Upper lobe of left lung (tissue), 4 donors: ENCODE results near the gene ZNF438.

Source experiments
- CTCF ChIP-seq, 6 experiments: fragments of 450-650 bp in 4 of 6; fragments of 200-600 bp in 2 of 6; sonication (generic) in 2 of 6; IDR thresholded peaks; one replicate each; pipeline ENCODE4 v1.5.1; 2016 to 2019; ENCODE audit warnings: antibody characterized with exemption in 6 of 6
- EP300 ChIP-seq, 4 donors: sonication (generic); formaldehyde crosslinking; IDR thresholded peaks; one replicate each; pipeline ENCODE4 v1.5.1; 2017; ENCODE audit warnings: antibody characterized with exemption in 4 of 4, control low read depth in 2 of 4
- POLR2A ChIP-seq, 4 donors: fragments of 450-650 bp; IDR thresholded peaks; one replicate each; pipeline ENCODE4 v1.5.1; 2016 to 2017; ENCODE audit warnings: antibody characterized with exemption in 4 of 4, mild to moderate bottlenecking in 2 of 4
- POLR2AphosphoS5 ChIP-seq, 2 donors: sonication (generic); formaldehyde crosslinking; IDR thresholded peaks; one replicate each; pipeline ENCODE4 v1.5.1; 2017; ENCODE audit warnings: antibody characterized with exemption in 2 of 2

- TF ChIP-seq CTCF (IDR thresholded peaks at IDR 0.05) (no peak), EP300 (IDR thresholded peaks at IDR 0.05) (no peak), POLR2A (IDR thresholded peaks at IDR 0.05) (no peak), POLR2AphosphoS5 (IDR thresholded peaks at IDR 0.05) (no peak)
These were observed 206.6 kb downstream of the ZNF438 start for GRCh38 chr10:30825022-30825421.
